Measurements from ENCODE around the gene RMND5B.
"Not testable (repeated sequence)": the region's sequence is repeated elsewhere in the genome, so short reads cannot be mapped to it uniquely, and the experiment has no call there.

The RMND5B gene

DNA sequence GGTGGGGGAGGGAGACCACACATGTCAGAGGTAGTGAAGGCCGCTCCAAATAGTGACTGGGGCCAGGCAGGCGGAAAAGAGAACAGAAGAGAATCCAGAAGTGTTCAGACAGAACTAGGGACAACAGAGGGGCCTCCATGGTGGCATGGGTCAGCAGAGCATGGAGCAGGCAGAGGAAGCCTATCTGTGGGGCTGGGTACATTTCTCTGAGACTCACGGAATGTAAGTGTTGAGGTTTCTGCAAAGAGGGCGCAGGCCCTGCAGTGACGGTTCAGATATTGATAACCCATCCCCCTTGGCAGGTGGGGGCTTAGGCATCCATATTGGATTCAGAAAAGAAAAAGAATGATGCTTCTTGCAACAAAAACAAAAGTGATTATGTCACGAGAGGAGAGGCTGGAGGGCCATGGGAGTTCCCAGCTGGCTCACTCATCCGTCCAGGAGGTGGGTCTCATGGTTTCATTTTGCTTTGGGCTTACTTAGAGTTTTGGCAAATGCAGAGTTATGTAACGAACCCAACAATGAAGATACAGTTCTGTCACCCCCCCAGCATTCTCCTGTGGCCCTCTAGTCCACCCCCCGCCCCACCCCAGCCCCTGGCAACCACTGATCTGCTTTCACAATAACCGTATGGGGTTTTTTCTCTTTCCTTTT is 5.4 kb upstream of the RMND5B start:
- H3K4me1 ChIP-seq: peaks cover 8% of the 10 kb centered on the region

DNA sequence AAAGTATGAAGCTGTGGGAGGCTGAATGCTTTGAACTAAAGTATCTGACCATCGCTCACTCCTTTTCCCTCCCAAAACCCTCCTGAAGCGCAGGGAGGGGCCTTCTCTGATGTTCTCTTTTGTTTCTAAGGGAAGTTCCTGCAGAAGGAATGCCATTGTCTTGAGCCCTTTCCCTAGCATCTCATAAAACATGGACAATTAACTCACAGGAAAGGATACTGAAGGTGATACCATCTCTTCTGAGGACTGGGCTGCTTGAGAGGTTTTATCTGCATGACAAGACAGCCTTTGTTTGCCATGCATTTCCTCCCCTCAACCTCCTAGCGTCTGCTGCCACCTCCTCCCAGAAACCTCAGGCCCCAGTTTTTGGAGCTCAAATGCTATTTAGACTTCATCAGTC is 4.3 kb upstream of the RMND5B start:
- TF ChIP-seq, protein P1, sequence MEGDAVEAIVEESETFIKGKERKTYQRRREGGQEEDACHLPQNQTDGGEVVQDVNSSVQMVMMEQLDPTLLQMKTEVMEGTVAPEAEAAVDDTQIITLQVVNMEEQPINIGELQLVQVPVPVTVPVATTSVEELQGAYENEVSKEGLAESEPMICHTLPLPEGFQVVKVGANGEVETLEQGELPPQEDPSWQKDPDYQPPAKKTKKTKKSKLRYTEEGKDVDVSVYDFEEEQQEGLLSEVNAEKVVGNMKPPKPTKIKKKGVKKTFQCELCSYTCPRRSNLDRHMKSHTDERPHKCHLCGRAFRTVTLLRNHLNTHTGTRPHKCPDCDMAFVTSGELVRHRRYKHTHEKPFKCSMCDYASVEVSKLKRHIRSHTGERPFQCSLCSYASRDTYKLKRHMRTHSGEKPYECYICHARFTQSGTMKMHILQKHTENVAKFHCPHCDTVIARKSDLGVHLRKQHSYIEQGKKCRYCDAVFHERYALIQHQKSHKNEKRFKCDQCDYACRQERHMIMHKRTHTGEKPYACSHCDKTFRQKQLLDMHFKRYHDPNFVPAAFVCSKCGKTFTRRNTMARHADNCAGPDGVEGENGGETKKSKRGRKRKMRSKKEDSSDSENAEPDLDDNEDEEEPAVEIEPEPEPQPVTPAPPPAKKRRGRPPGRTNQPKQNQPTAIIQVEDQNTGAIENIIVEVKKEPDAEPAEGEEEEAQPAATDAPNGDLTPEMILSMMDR (IDR thresholded peaks at IDR 0.05; ENCODE audit: low read depth, low read length): no peak
- H3K27me3 ChIP-seq: no peaks in the 10 kb centered on the region
- no peak for DNase-seq
- peaks cover 4% of the 10 kb centered on the region for H3K4me1 ChIP-seq
- H3K36me3 ChIP-seq: no peaks in the 10 kb centered on the region
- H3K4me3 ChIP-seq (ENCODE audit: low read depth, low read length): no peak overlapping the region
- no peaks in the 10 kb centered on the region for H3K9me3 ChIP-seq

More for the DNA sequence above, 5.4 kb upstream of the RMND5B start:
- no peak for DNase-seq
- Histone ChIP-seq H3K27me3 (no peaks in the 10 kb centered on the region), H3K36me3 (no peaks in the 10 kb centered on the region), H3K9me3 (no peaks in the 10 kb centered on the region), H3K4me3 (ENCODE audit: low read depth, low read length) (no peak overlapping the region)
- TF ChIP-seq, protein P1 (IDR thresholded peaks at IDR 0.05; ENCODE audit: low read depth, low read length): no peak

DNA sequence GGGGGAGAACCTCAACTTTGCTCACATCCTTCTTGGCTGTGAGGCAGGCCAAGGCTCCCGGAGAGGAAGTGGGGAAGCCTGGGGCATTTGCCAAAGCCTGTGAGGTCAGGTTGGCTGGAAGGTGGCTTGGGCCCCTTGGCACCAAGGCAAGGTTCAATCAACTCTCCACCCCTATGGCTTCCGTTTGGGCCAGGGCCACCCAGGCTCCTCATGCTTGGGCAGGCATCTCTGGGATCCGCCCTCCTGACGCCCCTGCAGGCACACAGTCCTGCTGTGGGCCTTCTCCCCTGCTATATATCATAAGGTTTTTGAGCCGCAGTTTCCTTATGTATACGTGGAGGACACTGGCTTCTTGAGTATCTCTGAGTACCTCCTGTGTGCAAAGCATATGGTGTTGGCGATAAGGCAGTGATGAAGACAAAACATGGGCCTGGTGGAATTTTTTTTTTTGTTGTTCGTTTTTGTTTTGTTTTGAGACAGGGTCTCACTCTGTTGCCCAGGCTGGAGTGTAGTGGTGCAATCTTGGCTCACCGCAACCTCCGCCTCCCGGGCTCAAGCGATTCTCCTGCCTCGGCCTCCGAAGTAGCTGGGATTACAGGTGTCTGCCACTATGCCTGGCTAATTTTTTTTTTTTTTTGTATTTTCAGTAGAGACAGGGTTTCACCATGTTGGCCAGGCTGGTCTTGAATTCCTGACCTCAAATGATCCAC is 3.4 kb upstream of the RMND5B start:
- H3K36me3 ChIP-seq; H3K4me1 ChIP-seq; H3K4me3 ChIP-seq (ENCODE audit: low read depth, low read length); H3K27me3 ChIP-seq; H3K9me3 ChIP-seq; DNase-seq: not testable (repeated sequence)

DNA sequence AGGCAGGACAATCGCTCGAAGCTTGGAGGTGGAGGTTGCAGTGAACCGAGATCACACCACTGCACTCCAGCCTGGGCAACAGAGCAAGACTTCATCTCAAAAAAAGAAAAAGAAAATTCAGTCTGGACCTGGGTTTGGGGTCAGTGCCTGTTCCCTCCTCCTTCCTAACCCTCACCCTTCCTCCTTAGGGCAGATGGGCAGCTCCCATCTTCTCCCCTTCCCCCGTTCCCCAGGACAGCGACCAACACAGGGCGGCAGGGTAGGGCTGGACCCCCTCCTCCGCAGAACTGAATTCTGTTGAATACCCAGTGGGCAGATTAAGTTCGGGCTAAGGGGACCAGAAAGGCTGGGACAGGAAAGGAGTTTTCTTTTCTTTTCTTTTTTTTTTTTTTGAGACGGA is 1.5 kb upstream of the RMND5B start:
- Histone ChIP-seq H3K36me3 (no peaks in the 10 kb centered on the region; the same call in 1 of the 2 replicates), H3K4me3 (ENCODE audit: low read depth, low read length) (no peak overlapping the region), H3K9me3 (no peaks in the 10 kb centered on the region), H3K27me3 (no peaks in the 10 kb centered on the region), H3K4me1 (no peaks in the 10 kb centered on the region; the same call in 1 of the 2 replicates)
- no peak for DNase-seq
- TF ChIP-seq, protein P1 (IDR thresholded peaks at IDR 0.05; ENCODE audit: low read depth, low read length): no peak

DNA sequence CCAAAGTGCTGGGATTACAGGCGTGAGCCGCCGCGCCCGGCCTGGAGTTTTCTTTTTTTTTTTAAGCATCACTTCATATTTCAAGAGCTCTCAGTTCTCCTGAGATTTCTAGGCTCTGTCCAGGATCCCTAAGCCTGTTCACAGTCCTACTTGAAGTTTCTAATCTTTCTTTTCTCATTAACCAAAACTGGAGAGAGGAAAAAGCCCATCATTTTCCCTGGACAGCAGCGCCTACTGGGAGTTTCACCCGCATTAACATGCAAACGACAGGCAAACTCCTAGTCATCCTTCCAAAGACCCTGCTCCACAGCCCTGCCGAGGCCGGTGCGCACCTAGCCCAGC is 609 bp upstream of the RMND5B start:
- DNase-seq, H3K27me3 ChIP-seq, H3K36me3 ChIP-seq, H3K4me1 ChIP-seq, H3K9me3 ChIP-seq: not testable (repeated sequence)
- H3K4me3 ChIP-seq (ENCODE audit: low read depth, low read length): peak overlapping the region; percentile 90

DNA sequence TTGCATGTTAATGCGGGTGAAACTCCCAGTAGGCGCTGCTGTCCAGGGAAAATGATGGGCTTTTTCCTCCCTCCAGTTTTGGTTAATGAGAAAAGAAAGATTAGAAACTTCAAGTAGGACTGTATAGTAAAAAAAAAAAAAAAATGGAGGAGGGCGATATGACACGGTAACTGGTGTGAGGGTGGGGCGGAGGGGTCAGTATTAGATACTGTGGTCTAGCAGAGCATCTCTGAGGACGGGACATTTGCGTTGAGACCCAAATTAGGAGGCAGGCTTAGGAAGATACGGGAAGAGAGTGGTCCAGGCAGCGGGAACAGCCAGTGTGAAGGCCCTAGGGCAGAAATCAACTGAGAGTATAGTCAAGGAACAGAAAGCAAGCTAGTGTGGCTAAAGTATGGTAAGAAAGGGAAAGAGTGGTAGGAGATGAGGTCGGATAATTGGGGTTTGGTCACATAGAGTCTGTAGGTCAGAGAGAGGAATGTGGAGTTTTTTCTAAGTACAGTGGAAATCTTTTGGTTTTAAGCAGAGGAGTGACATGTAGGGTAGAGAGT is 707 bp downstream of the RMND5B start:
- TF ChIP-seq, protein P1 (IDR thresholded peaks at IDR 0.05; ENCODE audit: low read depth, low read length): no peak
- H3K36me3 ChIP-seq: peaks cover 15% of the 10 kb centered on the region
- no peaks in the 10 kb centered on the region for H3K9me3 ChIP-seq
- H3K4me3 ChIP-seq (ENCODE audit: low read depth, low read length): peak overlapping the region; percentile 90
- DNase-seq: no peak
- no peaks in the 10 kb centered on the region for H3K4me1 ChIP-seq
- no peaks in the 10 kb centered on the region for H3K27me3 ChIP-seq

DNA sequence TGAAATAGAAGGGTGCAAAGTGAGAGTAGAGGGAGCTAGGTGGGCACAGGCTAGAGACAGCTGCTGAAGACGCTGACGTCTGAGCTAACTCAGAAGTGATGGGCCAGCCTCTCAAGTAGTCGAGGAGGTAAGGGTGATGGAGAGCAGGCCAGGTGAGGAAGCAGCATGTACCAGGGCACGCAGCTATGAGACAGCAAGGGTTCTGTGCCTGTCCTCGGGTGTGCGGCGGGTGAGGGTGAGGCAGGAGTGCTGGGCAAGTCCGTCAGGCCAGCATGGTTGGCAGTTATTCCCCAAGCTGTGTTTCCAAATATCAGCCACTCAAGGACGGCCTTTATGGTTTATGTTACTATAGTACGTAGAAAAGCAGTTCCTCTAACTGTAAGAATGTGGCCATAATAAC is 6.2 kb downstream of the RMND5B start:
- Histone ChIP-seq H3K4me1 (no peaks in the 10 kb centered on the region), H3K4me3 (ENCODE audit: low read depth, low read length) (no peak overlapping the region), H3K36me3 (peaks cover 48% of the 10 kb centered on the region), H3K27me3 (no peaks in the 10 kb centered on the region), H3K9me3 (no peaks in the 10 kb centered on the region)
- TF ChIP-seq, protein P1 (IDR thresholded peaks at IDR 0.05; ENCODE audit: low read depth, low read length): no peak
- no peak for DNase-seq

Data from BE2C (cell line).